ENCODE results near the gene KATNAL1. TPM values are rescaled to one million over a fixed set of nuclear protein-coding genes. Genes with fewer than 3 reads are reported as not detected.
"Not testable (repeated sequence)": the region's sequence is repeated elsewhere in the genome, so short reads cannot be mapped to it uniquely, and the experiment has no call there.

Gene KATNAL1
- polyA plus RNA-seq, 1 of the 3 experiments (the other 2 are of a cell fraction), result 5.1 TPM

DNA sequence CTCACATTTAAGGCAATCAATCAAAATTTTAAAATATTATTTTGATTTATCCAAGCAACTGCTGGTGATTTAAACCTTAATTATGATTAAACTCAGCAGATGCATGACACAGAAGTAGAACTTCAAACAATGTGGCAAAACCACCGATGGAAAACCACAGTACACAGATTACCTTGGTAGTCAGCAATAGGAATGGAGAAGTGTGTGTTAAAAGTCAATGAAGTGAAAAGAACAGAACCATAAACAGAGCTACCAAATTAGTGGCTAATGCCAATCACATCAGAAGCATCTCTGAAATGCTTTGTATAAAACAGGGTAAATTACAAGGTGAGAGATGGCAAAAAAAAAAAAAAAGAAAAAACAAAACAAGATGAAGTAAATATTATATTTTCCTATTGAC lies 31.2 kb downstream of the KATNAL1 start:
- H3K27me3 ChIP-seq (ENCODE audit: insufficient read depth), result no peaks in the 10 kb centered on the region
- H4K20me1 ChIP-seq (ENCODE audit: insufficient read depth), result no peaks in the 10 kb centered on the region
- CTCF ChIA-PET, result interaction anchor here (1.2 kb wide), 1 partner anchor 143 kb away, joined by 3 read pairs; no protein-coding TSS in a partner anchor
- peaks cover 6% of the 10 kb centered on the region for H3F3A ChIP-seq (replicated peaks; ENCODE audit: insufficient read depth)
- TF ChIP-seq MEF2A (IDR thresholded peaks at IDR 0.05; ENCODE audit: borderline replicate concordance, low read depth) (no peak), CTCF (IDR thresholded peaks at IDR 0.05) (no peak), TCF12 (IDR thresholded peaks at IDR 0.05) (no peak), SMC3 (IDR thresholded peaks at IDR 0.05; ENCODE audit: low read depth, low read length) (no peak), SIN3A (IDR thresholded peaks at IDR 0.05; ENCODE audit: borderline replicate concordance, low read depth, low read length) (no peak), FOXJ3 (CRISPR knock-in tag; IDR thresholded peaks at IDR 0.05) (no peak), RAD21 (IDR thresholded peaks at IDR 0.05; ENCODE audit: low read length) (no peak), NRF1 (IDR thresholded peaks at IDR 0.05; ENCODE audit: low read depth, low read length) (no peak), NFIC (IDR thresholded peaks at IDR 0.05; ENCODE audit: borderline replicate concordance) (no peak), GABPA (IDR thresholded peaks at IDR 0.05; ENCODE audit: low read depth) (no peak), TAF1 (IDR thresholded peaks at IDR 0.05; ENCODE audit: borderline replicate concordance, low read depth, low read length) (no peak), GATA2 (CRISPR knock-in tag; IDR thresholded peaks at IDR 0.05) (no peak), ELF1 (IDR thresholded peaks at IDR 0.05) (no peak)
- TF ChIP-seq, protein P1, sequence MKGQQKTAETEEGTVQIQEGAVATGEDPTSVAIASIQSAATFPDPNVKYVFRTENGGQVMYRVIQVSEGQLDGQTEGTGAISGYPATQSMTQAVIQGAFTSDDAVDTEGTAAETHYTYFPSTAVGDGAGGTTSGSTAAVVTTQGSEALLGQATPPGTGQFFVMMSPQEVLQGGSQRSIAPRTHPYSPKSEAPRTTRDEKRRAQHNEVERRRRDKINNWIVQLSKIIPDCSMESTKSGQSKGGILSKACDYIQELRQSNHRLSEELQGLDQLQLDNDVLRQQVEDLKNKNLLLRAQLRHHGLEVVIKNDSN (IDR thresholded peaks at IDR 0.05; ENCODE audit: borderline replicate concordance, low read depth), result no peak
- H3K4me2 ChIP-seq, result no peak overlapping the region
- no peak overlapping the region for H3K9ac ChIP-seq
- no peaks in the 10 kb centered on the region for H3K9me3 ChIP-seq
- H3K9me2 ChIP-seq, result no peaks in the 10 kb centered on the region
- no peak overlapping the region for H2AFZ ChIP-seq (ENCODE audit: low read depth)
- no peak for DNase-seq
- peaks cover 58% of the 10 kb centered on the region for H3K79me2 ChIP-seq (ENCODE audit: insufficient read depth)
- POLR2A ChIA-PET, result no interaction called here
- no peak overlapping the region for H3K27ac ChIP-seq (ENCODE audit: low read depth in 2 of 2, low read length in 1 of 2)
- H3K4me3 ChIP-seq (ENCODE audit: low read depth in 2 of 2, low read length in 1 of 2), result no peak overlapping the region
- 100% methylated on average over 1 of the region's 1 CpG for WGBS (ENCODE audit: low lambda C conversion rate)
- H3K4me1 ChIP-seq (ENCODE audit: control insufficient read depth in 1 of 2, insufficient read depth in 2 of 2, low read depth in 1 of 2, low read length in 1 of 2), result peaks cover 2 to 5% of the 10 kb centered on the region in 2 experiments; a peak in 3 of 4 replicates
- H3K36me3 ChIP-seq (replicated peaks in 1 of 2; ENCODE audit: control insufficient read depth in 1 of 2, insufficient read depth in 2 of 2, low read length in 1 of 2), result peaks cover 37 to 67% of the 10 kb centered on the region in 2 experiments

GRCh38 chr13:30274083-30274482 lies 33.3 kb downstream of the KATNAL1 start:
- H3K27me3 ChIP-seq (ENCODE audit: insufficient read depth), result no peaks in the 10 kb centered on the region
- H3K9me3 ChIP-seq, result no peaks in the 10 kb centered on the region
- no peak overlapping the region for H3K4me3 ChIP-seq (ENCODE audit: low read depth in 2 of 2, low read length in 1 of 2)
- peaks cover 26 to 50% of the 10 kb centered on the region in 2 experiments for H3K36me3 ChIP-seq (replicated peaks in 1 of 2; ENCODE audit: control insufficient read depth in 1 of 2, insufficient read depth in 2 of 2, low read length in 1 of 2)
- H3F3A ChIP-seq (replicated peaks; ENCODE audit: insufficient read depth), result no peaks in the 10 kb centered on the region
- TF ChIP-seq CHD2 (IDR thresholded peaks at IDR 0.05; ENCODE audit: low read length, partially characterized antibody), result no peak
- no peaks in the 10 kb centered on the region for H4K20me1 ChIP-seq (ENCODE audit: insufficient read depth)
- no peak for DNase-seq
- no peak overlapping the region for H2AFZ ChIP-seq (ENCODE audit: low read depth)
- H3K27ac ChIP-seq (ENCODE audit: low read depth in 2 of 2, low read length in 1 of 2), result no peak overlapping the region
- ChIA-PET POLR2A (no interaction called here), CTCF (no interaction called here)
- peaks cover 55% of the 10 kb centered on the region for H3K79me2 ChIP-seq (ENCODE audit: insufficient read depth)
- no peak overlapping the region for H3K4me2 ChIP-seq
- no peaks in the 10 kb centered on the region for H3K9me2 ChIP-seq
- peaks cover 2 to 5% of the 10 kb centered on the region in 2 experiments; a peak in 3 of 4 replicates for H3K4me1 ChIP-seq (ENCODE audit: control insufficient read depth in 1 of 2, insufficient read depth in 2 of 2, low read depth in 1 of 2, low read length in 1 of 2)
- H3K9ac ChIP-seq, result no peak overlapping the region

GRCh38 chr13:30270035-30270434 lies 37.3 kb downstream of the KATNAL1 start:
- H3K9ac ChIP-seq; H4K20me1 ChIP-seq (ENCODE audit: insufficient read depth); H3K27me3 ChIP-seq (ENCODE audit: insufficient read depth); H3K9me2 ChIP-seq; CTCF ChIA-PET; H3K4me2 ChIP-seq; H3F3A ChIP-seq (replicated peaks; ENCODE audit: insufficient read depth); H2AFZ ChIP-seq (ENCODE audit: low read depth); H3K4me1 ChIP-seq (ENCODE audit: control insufficient read depth in 1 of 2, insufficient read depth in 2 of 2, low read depth in 1 of 2, low read length in 1 of 2); H3K9me3 ChIP-seq; H3K4me3 ChIP-seq (ENCODE audit: low read depth in 2 of 2, low read length in 1 of 2); DNase-seq; H3K27ac ChIP-seq (ENCODE audit: low read depth in 2 of 2, low read length in 1 of 2); POLR2A ChIA-PET: not testable (repeated sequence)
- 97% methylated on average over 6 of the region's 31 CpGs for WGBS (ENCODE audit: low lambda C conversion rate)
- Histone ChIP-seq H3K79me2 (ENCODE audit: insufficient read depth) (peaks cover 56% of the 10 kb centered on the region), H3K36me3 (replicated peaks in 1 of 2; ENCODE audit: control insufficient read depth in 1 of 2, insufficient read depth in 2 of 2, low read length in 1 of 2) (peaks cover 2 to 23% of the 10 kb centered on the region in 2 experiments)
